HG03108 (cell line): ENCODE measurements around the gene MAP7D3.
A peak's percentile ranks its signal among the peaks of the same experiment; 100 is the strongest.
"Not testable (repeated sequence)": the region's sequence is repeated elsewhere in the genome, so short reads cannot be mapped to it uniquely, and the experiment has no call there.

Experiments used
- ATAC-seq: cut with Tn5 transposase; IDR thresholded peaks from one replicate; pipeline ENCODE4 v1.9.1; 2021; ENCODE audit warnings: moderate library complexity; ENCODE audit not compliant: unreplicated experiment

The MAP7D3 gene

GRCh38 chrX:136251041-136251991 is at the start of gene MAP7D3:
TSS of gene MAP7D3 (minus strand) at chrX:136251400. CDS start at chrX:136251358, 42 bp downstream.
- peak; percentile 79 for ATAC-seq

DNA sequence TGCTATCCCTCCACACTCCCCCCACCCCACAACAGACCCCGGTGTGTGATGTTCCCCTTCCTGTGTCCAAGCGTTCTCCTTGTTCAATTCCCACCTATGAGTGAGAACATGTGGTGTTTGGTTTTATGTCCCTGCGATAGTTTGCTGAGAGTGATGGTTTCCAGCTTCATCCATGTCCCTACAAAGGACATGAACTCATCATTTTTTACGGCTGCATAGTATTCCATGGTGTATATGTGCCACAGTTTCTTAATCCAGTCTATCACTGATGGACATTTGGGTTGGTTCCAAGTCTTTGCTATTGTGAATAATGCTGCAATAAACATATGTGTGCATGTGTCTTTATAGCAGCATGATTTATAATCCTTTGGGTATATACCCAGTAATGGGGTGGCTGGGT is 49.5 kb upstream of the MAP7D3 start, which contains the start of gene ADGRG4:
TSS of gene ADGRG4 (plus strand) at position 243 of the 400 bp plus-strand sequence. CDS start 7,815 bp downstream, outside the sequence.
- ATAC-seq: not testable (repeated sequence)

DNA sequence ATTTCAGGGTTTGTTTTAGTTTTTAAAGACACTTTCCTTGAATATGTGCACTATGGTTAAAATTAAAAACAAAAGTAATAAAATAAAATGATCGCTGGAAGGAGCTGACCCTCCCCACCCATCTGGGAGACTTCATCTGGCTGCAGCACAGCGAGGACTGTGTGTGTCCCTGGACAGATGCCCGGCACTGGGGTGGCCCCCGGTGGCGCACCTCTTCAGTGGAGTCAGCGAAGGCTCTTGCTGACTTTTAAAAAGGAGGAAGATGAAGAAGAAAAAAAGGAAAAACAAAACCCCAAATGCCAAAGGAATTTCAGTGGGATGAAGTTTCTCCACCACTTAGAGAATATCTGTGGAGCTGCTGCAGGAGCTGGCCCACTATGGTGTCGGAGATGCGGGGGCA is 44.2 kb upstream of the MAP7D3 start:
- ATAC-seq: no peak

- ATAC-seq: no peak
These were observed 41.5 kb upstream of the MAP7D3 start for GRCh38 chrX:136292656-136293055.

DNA sequence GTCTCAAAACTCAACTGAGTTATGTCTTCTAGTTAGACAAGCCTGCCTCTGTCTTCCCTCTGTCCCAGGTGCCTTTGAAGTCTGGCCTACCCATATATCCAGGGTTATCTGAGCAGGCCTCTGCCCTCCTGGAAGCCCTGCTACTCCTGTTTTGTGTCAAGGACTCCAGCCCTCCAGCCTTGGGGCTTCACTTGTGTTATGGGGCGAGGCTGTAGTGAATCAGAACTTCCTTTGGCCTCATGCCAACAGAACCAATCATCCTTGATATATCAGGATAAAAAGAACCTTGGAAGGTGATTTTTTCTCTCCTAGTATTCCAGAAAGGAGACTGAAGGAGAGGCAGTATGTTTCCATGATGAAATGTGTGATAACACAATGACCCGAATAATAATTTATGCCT is 40.6 kb upstream of the MAP7D3 start:
- ATAC-seq: no peak

- not testable (repeated sequence) for ATAC-seq
These were observed 35.2 kb upstream of the MAP7D3 start for GRCh38 chrX:136286375-136286774.

DNA sequence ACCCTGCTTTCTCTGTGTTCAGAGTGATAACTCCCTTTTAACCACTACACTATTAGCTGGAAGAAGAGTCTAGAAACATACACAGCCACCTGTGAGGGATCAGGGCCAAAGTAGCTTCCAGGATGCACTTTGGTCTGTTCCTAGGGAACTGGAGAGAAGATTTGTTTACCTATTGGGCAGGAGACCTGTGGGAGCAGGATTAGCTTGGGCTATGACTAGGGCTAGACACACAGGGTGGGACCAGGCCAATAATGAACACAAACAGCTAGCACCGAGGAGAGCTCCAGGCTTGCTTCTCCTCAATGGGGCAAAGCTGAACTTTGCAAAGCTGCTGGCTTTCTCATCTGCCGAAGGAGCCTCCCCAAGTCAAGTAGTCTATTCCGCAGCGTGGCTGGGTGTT is 24.4 kb upstream of the MAP7D3 start:
- ATAC-seq: no peak

GRCh38 chrX:136273986-136274385 is 22.8 kb upstream of the MAP7D3 start:
- ATAC-seq: no peak

GRCh38 chrX:136272325-136272724 is 21.1 kb upstream of the MAP7D3 start:
- ATAC-seq: no peak

GRCh38 chrX:136271300-136271699 is 20.1 kb upstream of the MAP7D3 start:
- peak; percentile 67 for ATAC-seq

DNA sequence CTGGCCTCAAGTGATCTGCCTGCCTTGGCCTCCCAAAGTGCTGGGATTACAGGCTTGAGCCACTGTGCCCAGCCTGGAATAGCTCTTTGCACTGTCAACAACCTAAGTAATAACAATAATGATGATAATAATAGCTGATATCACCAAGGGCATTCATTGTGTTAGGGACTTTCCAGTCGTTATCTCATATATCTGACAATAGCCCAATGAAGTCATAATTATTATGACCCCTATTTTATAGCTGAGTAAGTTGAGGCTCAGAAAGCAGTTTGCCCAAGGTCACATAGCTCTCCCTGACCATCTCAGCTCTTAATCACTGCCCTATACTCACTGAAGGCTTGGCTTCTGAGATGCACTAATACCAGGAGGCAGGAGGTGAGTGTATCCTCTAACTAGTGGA is 18.7 kb upstream of the MAP7D3 start:
- ATAC-seq: no peak

- no peak for ATAC-seq
These were observed 17.1 kb upstream of the MAP7D3 start for GRCh38 chrX:136268051-136269048.

DNA sequence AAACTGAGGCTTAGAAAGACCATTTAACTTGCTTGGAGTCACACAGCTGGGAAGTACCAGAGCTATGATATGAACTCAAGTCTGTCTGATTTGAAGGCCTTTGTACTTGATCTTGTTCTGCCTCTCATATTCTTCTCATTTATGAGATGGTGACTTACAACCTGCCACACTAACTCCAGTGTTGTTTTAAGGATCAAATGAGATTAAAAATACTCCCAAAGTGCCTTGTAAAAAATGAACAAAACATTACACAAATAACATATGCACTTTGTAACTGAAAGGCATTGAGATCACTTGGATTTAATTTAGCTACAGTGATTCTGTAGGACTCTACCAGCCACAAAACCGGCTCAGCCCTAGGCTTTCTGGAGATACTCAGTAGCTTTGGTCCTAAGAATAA is 15.6 kb upstream of the MAP7D3 start:
- no peak for ATAC-seq

DNA sequence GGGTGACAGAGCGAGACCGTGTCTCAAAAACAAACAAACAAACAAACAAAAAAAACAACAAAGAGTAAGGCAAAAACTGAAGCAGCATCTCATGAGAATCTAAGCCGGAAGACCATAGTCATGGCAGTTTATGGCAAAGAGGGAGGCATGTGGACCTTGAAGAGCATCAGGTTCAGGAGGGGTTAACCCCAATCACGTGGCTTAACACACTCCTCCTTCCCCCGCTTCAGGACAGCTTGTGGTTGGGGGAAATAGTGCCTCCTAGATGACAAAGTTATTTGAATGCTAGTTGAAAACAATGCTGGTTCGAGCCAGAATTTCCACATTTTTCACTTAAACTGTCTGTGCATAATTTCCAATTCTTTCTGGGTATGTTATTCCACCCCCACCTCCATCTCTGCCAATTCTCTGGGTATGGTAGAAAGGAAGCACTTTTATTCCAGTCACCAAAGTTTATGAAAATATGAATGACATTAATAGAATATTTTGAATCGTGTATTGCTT is 11.7 kb upstream of the MAP7D3 start:
- ATAC-seq: no peak

GRCh38 chrX:136262243-136262642 is 11.0 kb upstream of the MAP7D3 start:
- ATAC-seq: no peak

GRCh38 chrX:136261321-136261720 is 10.1 kb upstream of the MAP7D3 start:
- ATAC-seq: no peak

DNA sequence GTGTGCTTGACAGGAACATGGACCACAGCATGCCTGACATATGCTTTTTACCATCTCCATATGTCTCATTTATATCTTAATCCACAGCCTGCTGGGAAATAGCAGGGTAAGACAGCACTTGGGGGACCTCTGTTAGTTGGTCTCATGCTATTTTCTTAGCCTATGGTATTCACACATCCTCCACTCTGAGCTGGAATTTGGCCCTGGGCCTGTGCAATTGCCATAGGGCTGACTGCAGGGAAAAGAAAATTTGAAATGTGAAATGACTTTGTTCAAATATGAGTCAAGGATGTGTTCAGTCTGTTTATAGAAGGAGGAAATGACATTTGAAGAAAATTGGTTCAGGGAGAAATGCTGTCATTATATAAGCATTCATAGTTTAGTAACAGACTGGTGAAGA is 9.6 kb upstream of the MAP7D3 start:
- no peak for ATAC-seq

DNA sequence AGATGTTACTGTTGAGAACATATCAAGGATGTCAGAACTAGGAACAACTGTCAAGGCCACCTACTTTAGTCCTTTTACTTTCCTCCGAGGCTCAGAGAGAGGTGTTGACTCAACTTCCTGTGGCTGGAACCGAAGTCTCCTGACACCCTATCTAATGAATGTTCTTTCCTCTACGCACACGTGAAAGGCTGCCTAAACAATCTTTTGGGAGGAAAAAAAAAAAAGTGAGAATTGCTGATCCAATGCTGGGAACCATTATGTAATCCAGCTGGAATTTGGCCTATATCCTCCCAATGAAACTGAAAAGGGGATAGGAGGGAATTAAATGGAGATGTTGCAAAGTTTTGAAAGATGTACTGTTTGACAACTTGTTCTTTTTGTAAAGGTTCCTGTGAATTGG is 8.3 kb upstream of the MAP7D3 start:
- ATAC-seq: no peak

DNA sequence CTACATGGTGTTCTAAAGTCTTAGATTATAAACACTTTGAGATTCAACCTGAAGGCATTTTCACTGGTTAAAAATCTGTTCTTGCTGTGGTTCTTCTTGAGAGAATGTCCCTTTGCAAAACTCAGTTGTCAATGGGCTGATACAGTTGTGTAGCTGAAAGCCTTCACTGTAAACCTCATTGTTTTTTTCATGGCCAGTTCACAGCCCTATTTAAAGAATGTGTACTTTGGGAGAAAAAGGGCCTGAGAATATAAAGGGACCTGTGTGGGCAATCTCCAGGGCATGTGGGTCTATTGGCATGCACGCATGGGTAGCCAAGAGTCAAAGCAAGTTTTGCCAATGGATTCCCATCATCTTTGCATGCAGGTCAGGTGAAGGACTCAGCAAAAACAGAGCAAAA is 7.8 kb upstream of the MAP7D3 start:
- ATAC-seq: no peak

GRCh38 chrX:136256026-136256425 is 4.8 kb upstream of the MAP7D3 start:
- no peak for ATAC-seq

GRCh38 chrX:136255541-136255940 is 4.3 kb upstream of the MAP7D3 start:
- ATAC-seq: no peak
